ENCODE measurements around the gene PCDH18. TPM values are rescaled to one million over a fixed set of nuclear protein-coding genes. Genes with fewer than 3 reads are reported as not detected.

The PCDH18 gene
- total RNA-seq, 4 donors from 2014 or later = 2.1 to 22.4 (median 11.5) TPM

DNA sequence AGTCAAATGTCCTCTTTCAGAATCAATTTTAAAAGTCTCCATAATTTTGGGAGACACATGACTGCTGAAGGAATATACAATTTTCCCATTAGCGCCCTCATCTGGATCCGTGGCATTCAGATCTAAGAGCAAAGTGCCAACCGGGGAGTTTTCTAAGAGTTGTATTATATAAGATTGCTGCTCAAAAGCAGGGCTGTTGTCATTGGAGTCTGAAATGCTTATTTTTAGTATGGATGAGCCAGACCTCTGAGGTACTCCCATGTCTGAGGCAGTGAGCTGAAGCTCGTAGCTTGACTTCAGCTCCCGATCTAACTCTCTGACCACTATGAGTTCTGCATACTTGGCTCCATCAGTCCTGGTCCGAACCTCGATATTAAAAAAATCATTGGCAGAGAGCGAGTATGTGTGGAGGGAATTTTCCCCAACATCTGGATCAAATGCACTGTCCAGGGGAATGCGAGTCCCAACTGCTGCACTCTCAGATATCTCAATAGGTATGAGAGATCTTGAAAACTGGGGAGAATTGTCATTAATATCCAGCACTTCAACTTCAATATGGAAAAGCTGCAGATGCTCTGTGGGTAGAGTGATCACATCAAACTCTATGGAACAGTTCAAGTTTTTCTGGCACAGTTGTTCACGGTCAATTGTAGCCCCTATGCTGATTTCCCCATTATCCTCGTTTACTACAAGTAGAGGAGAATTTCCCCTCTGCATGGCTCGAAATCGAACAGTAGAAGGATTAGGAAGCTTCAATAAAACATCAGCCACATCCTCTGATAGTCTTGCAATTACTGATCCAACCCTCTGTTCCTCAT, 917 bp downstream of the PCDH18 start:
- DNase-seq = no peak
- peaks cover 0 to 27% (median 0%) of the 10 kb centered on the region in 3 donors for H3K4me1 ChIP-seq
- H3K27me3 ChIP-seq = no peaks in the 10 kb centered on the region
- no peak for TF ChIP-seq POLR2A (IDR thresholded peaks at IDR 0.05)
- TF ChIP-seq, protein P1, sequence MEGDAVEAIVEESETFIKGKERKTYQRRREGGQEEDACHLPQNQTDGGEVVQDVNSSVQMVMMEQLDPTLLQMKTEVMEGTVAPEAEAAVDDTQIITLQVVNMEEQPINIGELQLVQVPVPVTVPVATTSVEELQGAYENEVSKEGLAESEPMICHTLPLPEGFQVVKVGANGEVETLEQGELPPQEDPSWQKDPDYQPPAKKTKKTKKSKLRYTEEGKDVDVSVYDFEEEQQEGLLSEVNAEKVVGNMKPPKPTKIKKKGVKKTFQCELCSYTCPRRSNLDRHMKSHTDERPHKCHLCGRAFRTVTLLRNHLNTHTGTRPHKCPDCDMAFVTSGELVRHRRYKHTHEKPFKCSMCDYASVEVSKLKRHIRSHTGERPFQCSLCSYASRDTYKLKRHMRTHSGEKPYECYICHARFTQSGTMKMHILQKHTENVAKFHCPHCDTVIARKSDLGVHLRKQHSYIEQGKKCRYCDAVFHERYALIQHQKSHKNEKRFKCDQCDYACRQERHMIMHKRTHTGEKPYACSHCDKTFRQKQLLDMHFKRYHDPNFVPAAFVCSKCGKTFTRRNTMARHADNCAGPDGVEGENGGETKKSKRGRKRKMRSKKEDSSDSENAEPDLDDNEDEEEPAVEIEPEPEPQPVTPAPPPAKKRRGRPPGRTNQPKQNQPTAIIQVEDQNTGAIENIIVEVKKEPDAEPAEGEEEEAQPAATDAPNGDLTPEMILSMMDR (IDR thresholded peaks at IDR 0.05) = peak in 3 of 6 experiments; percentile 8 to 26 (median 11)
- H3K4me3 ChIP-seq = peak overlapping the region; percentile 39 to 75 (median 57)
- WGBS, 2 donors = 11 to 22% methylated on average over 12 to 13 of the region's 13 CpGs
- no peaks in the 10 kb centered on the region for H3K9me3 ChIP-seq
- H3K36me3 ChIP-seq = no peaks in the 10 kb centered on the region
- intact Hi-C loops (cut with DNase I) = no loop called here
- H3K27ac ChIP-seq = peak overlapping the region; percentile 63 to 91 (median 84)

GRCh38 chr4:137530176-137530575, 2.1 kb downstream of the PCDH18 start:
- peak overlapping the region; percentile 15 to 75 (median 57) for H3K4me3 ChIP-seq
- intact Hi-C loops (cut with DNase I) = no loop called here

GRCh38 chr4:137529432-137529831, 2.9 kb downstream of the PCDH18 start:
- peak overlapping the region; percentile 15 to 75 (median 57) for H3K4me3 ChIP-seq
- no peak for DNase-seq
- H3K9me3 ChIP-seq = no peaks in the 10 kb centered on the region
- no peaks in the 10 kb centered on the region for H3K36me3 ChIP-seq
- TF ChIP-seq, protein P1 (IDR thresholded peaks at IDR 0.05) = no peak
- TF ChIP-seq POLR2A (IDR thresholded peaks at IDR 0.05) = no peak
- WGBS, 2 donors = 59 to 67% methylated on average over 4 to 5 of the region's 5 CpGs
- intact Hi-C loops (cut with DNase I) = no loop called here
- no peaks in the 10 kb centered on the region for H3K27me3 ChIP-seq
- H3K4me1 ChIP-seq = peaks cover 0 to 38% (median 2%) of the 10 kb centered on the region in 3 donors
- peak overlapping the region in 3 of 4 donors; percentile 83 to 91 (median 86) for H3K27ac ChIP-seq

More at GRCh38 chr4:137530176-137530575, 2.1 kb downstream of the PCDH18 start:
- no peak for DNase-seq
- H3K27me3 ChIP-seq = no peaks in the 10 kb centered on the region
- WGBS, 2 donors = 68 to 82% methylated on average over 7 of the region's 7 CpGs
- no peaks in the 10 kb centered on the region for H3K9me3 ChIP-seq
- H3K4me1 ChIP-seq = peaks cover 0 to 32% (median 2%) of the 10 kb centered on the region in 3 donors
- no peaks in the 10 kb centered on the region for H3K36me3 ChIP-seq
- peak overlapping the region in 3 of 4 donors; percentile 83 to 91 (median 86) for H3K27ac ChIP-seq
- TF ChIP-seq, protein P1 (IDR thresholded peaks at IDR 0.05) = no peak
- TF ChIP-seq POLR2A (IDR thresholded peaks at IDR 0.05) = no peak

GRCh38 chr4:137528673-137529072, 3.6 kb downstream of the PCDH18 start:
- H3K4me3 ChIP-seq = peak overlapping the region; percentile 15 to 75 (median 57)
- no peaks in the 10 kb centered on the region for H3K27me3 ChIP-seq
- 45 to 68% methylated on average over 4 of the region's 4 CpGs for WGBS, 2 donors
- H3K4me1 ChIP-seq = peaks cover 0 to 38% (median 2%) of the 10 kb centered on the region in 3 donors
- intact Hi-C loops (cut with DNase I) = no loop called here
- H3K36me3 ChIP-seq = no peaks in the 10 kb centered on the region
- H3K9me3 ChIP-seq = no peaks in the 10 kb centered on the region
- TF ChIP-seq POLR2A (IDR thresholded peaks at IDR 0.05) = no peak
- TF ChIP-seq, protein P1 (IDR thresholded peaks at IDR 0.05) = no peak
- DNase-seq = no peak
- peak overlapping the region in 3 of 4 donors; percentile 37 to 86 (median 83) for H3K27ac ChIP-seq

GRCh38 chr4:137526681-137527080, 5.6 kb downstream of the PCDH18 start:
- intact Hi-C loops (cut with DNase I) = no loop called here
- H3K27ac ChIP-seq = peak overlapping the region in 3 of 4 donors; percentile 11 to 86 (median 83)

More at GRCh38 chr4:137526681-137527080, 5.6 kb downstream of the PCDH18 start:
- TF ChIP-seq, protein P1 (IDR thresholded peaks at IDR 0.05) = no peak
- TF ChIP-seq POLR2A (IDR thresholded peaks at IDR 0.05) = no peak
- Histone ChIP-seq H3K4me3 (peak overlapping the region in 3 of 4 donors; percentile 56 to 75 (median 58)), H3K27me3 (no peaks in the 10 kb centered on the region), H3K36me3 (no peaks in the 10 kb centered on the region), H3K9me3 (no peaks in the 10 kb centered on the region), H3K4me1 (peaks cover 0 to 20% (median 2%) of the 10 kb centered on the region in 3 donors)
- DNase-seq = no peak
